Ascending aorta (tissue), 2 donors: ENCODE results near the gene FAM83F. TPM values are rescaled to one million over a fixed set of nuclear protein-coding genes. Genes with fewer than 3 reads are reported as not detected.

Experiments used
- DNase-seq, 2 donors: peaks; one replicate each; pipeline ENCODE4 v3.0.0-alpha.2; 2019; ENCODE audit warnings: low spot score in 2 of 2
- H3K27ac ChIP-seq, 2 donors: fragments of 200-600 bp; sonication (generic); one replicate each; pipeline ENCODE4 v1.5.1; 2016 to 2017; ENCODE audit warnings: mild to moderate bottlenecking in 1 of 2
- H3K27me3 ChIP-seq: fragments of 200-600 bp; sonication (generic); one replicate; pipeline ENCODE4 v1.5.1; 2017
- H3K36me3 ChIP-seq, 2 donors: fragments of 200-600 bp; sonication (generic); one replicate each; pipeline ENCODE4 v1.5.1; 2016
- H3K4me1 ChIP-seq, 2 donors: fragments of 200-600 bp; sonication (generic); one replicate each; pipeline ENCODE4 v1.5.1; 2016 to 2017; ENCODE audit warnings: mild to moderate bottlenecking in 1 of 2
- H3K4me3 ChIP-seq, 2 donors: fragments of 200-600 bp; sonication (generic); one replicate each; pipeline ENCODE4 v1.5.1; 2016 to 2017; ENCODE audit warnings: mild to moderate bottlenecking in 1 of 2
- H3K9me3 ChIP-seq, 2 donors: fragments of 200-600 bp; sonication (generic); one replicate each; pipeline ENCODE4 v1.5.1; 2016
- CTCF ChIP-seq, 3 experiments: fragments of 200-600 bp in 2 of 3; fragments of 450-650 bp in 1 of 3; sonication (generic) in 2 of 3; IDR thresholded peaks; one replicate each; pipeline ENCODE4 v1.5.1; 2016 to 2019; ENCODE audit warnings: antibody characterized with exemption in 3 of 3, mild to moderate bottlenecking in 1 of 3, moderate library complexity in 1 of 3
- intact Hi-C: fragments of 100-400 bp; cut with DNase I; formaldehyde crosslinking; loops from one replicate; pipeline ENCODE4 v1.15.1; 2023
- total RNA-seq: library from RNA; depleted of rRNA; stranded (reverse); fragments of >200 nt; gene quantifications from one replicate; pipeline ENCODE4 v1.1.0, GENCODE V29; 2016

Gene FAM83F
- total RNA-seq, 1 donor from 2014 or later = not detected

GRCh38 chr22:40044870-40045834 is 50.4 kb downstream of the FAM83F start:
- Histone ChIP-seq H3K9me3 (no peaks in the 10 kb centered on the region), H3K36me3 (no peaks in the 10 kb centered on the region), H3K4me1 (peaks cover 0 to 8% of the 10 kb centered on the region in 2 donors), H3K4me3 (peak overlapping the region; percentile 91 to 96), H3K27ac (peak overlapping the region; percentile 85 to 93), H3K27me3 (no peaks in the 10 kb centered on the region)
- peak in 1 of 2 donors; percentile 75 for DNase-seq
- TF ChIP-seq CTCF (IDR thresholded peaks at IDR 0.05) = no peak
- intact Hi-C loops = loop anchor here (1.0 to 2.0 kb wide), 4 partner anchors 132 to 512 kb away; partner anchors contain the start of genes ADSL, RPS19BP1 and TNRC6B

GRCh38 chr22:40046126-40046525 is 51.4 kb downstream of the FAM83F start:
- H3K27me3 ChIP-seq = no peaks in the 10 kb centered on the region
- H3K4me1 ChIP-seq = peaks cover 0 to 8% of the 10 kb centered on the region in 2 donors
- intact Hi-C loops = no loop called here
- no peaks in the 10 kb centered on the region for H3K36me3 ChIP-seq
- no peak for TF ChIP-seq CTCF (IDR thresholded peaks at IDR 0.05)
- H3K9me3 ChIP-seq = no peaks in the 10 kb centered on the region
- DNase-seq = no peak
- H3K27ac ChIP-seq = no peak overlapping the region
- H3K4me3 ChIP-seq = peak overlapping the region; percentile 91 to 96

GRCh38 chr22:40050258-40050657 is 55.5 kb downstream of the FAM83F start:
- intact Hi-C loops = no loop called here
- no peak for DNase-seq
- Histone ChIP-seq H3K4me1 (peaks cover 0 to 8% of the 10 kb centered on the region in 2 donors), H3K27ac (no peak overlapping the region), H3K9me3 (no peaks in the 10 kb centered on the region), H3K27me3 (no peaks in the 10 kb centered on the region), H3K36me3 (no peaks in the 10 kb centered on the region), H3K4me3 (no peak overlapping the region)
- no peak for TF ChIP-seq CTCF (IDR thresholded peaks at IDR 0.05)

GRCh38 chr22:40051322-40051721 is 56.6 kb downstream of the FAM83F start:
- H3K4me1 ChIP-seq = no peaks in the 10 kb centered on the region
- no peak for TF ChIP-seq CTCF (IDR thresholded peaks at IDR 0.05)
- no peak overlapping the region for H3K4me3 ChIP-seq
- H3K9me3 ChIP-seq = no peaks in the 10 kb centered on the region
- H3K27ac ChIP-seq = no peak overlapping the region
- H3K36me3 ChIP-seq = no peaks in the 10 kb centered on the region
- intact Hi-C loops = no loop called here
- no peak for DNase-seq
- H3K27me3 ChIP-seq = no peaks in the 10 kb centered on the region

GRCh38 chr22:40053460-40053859 is 58.7 kb downstream of the FAM83F start:
- H3K4me3 ChIP-seq = no peak overlapping the region
- intact Hi-C loops = no loop called here
- H3K27me3 ChIP-seq = no peaks in the 10 kb centered on the region
- H3K9me3 ChIP-seq = no peaks in the 10 kb centered on the region
- no peak for DNase-seq
- no peak overlapping the region for H3K27ac ChIP-seq
- H3K36me3 ChIP-seq = no peaks in the 10 kb centered on the region
- TF ChIP-seq CTCF (IDR thresholded peaks at IDR 0.05) = no peak
- no peaks in the 10 kb centered on the region for H3K4me1 ChIP-seq
